ENCODE measurements around the gene GRN. TPM values are rescaled to one million over a fixed set of nuclear protein-coding genes. Genes with fewer than 3 reads are reported as not detected.

GRN gene
- total and polyA plus RNA-seq, 9 of the 15 experiments (the other 6 are each of a cell fraction or from before 2014, with no cell fraction given), result 5.4 to 75.3 (median 20.7) TPM

GRCh38 chr17:44360826-44361225 lies 15.7 kb downstream of the GRN start:
- intact Hi-C loops (cut with micrococcal nuclease), result no loop called here
- H3K36me3 ChIP-seq (ENCODE audit: control insufficient read depth, insufficient read depth, low read length), result no peaks in the 10 kb centered on the region
- H2AFZ ChIP-seq (ENCODE audit: low read depth, low read length), result no peak overlapping the region
- DNase-seq (ENCODE audit: extremely low read depth in 1 of 4, low spot score in 3 of 4) (peak in 3 of 4 experiments; percentile 38 to 65 (median 58)), ATAC-seq (no peak), FAIRE-seq (no peak)
- no peaks in the 10 kb centered on the region for H3K27me3 ChIP-seq (ENCODE audit: control insufficient read depth in 2 of 2, insufficient read depth in 2 of 2, low read length in 2 of 2)
- H3K9me1 ChIP-seq (ENCODE audit: control insufficient read depth, insufficient read depth, low read length), result no peaks in the 10 kb centered on the region
- no peak overlapping the region; a peak in 1 of 4 replicates for H3K9ac ChIP-seq (ENCODE audit: insufficient read depth in 1 of 2, low read depth in 2 of 2, low read length in 2 of 2)
- peaks cover 9% of the 10 kb centered on the region for H4K20me1 ChIP-seq (replicated peaks; ENCODE audit: control insufficient read depth, insufficient read depth, low read length)
- H3K79me2 ChIP-seq (ENCODE audit: control insufficient read depth, insufficient read depth, low read length), result no peaks in the 10 kb centered on the region
- H3K9me3 ChIP-seq (replicated peaks; ENCODE audit: control insufficient read depth, insufficient read depth, low read depth, low read length), result no peaks in the 10 kb centered on the region
- TF ChIP-seq ZNF583 (CRISPR knock-in tag; IDR thresholded peaks at IDR 0.05) (no peak), VEZF1 (CRISPR knock-in tag; IDR thresholded peaks at IDR 0.05) (peak; percentile 57), RFX1 (IDR thresholded peaks at IDR 0.05) (peak; percentile 92), ZNF143 (CRISPR knock-in tag; IDR thresholded peaks at IDR 0.05) (0 out of 2 replicates have a peak, but pooled peaks have one; percentile 9), TFAP4 (CRISPR knock-in tag; IDR thresholded peaks at IDR 0.05; ENCODE audit: borderline replicate concordance) (peak; percentile 90), ZNF592 (IDR thresholded peaks at IDR 0.05) (no peak)
- no TSS peak for BruUV-seq (replicated peaks)
- CTCF ChIA-PET (ENCODE audit: low intra/inter-chr PET ratio), result no interaction called here
- WGBS (ENCODE audit: insufficient coverage, low coverage, missing lambda C conversion rate), result 20% methylated on average over 3 of the region's 5 CpGs
- no peak overlapping the region for H3K27ac ChIP-seq (ENCODE audit: extremely low read depth, low read depth, low read length)
- H3K4me3 ChIP-seq, result no peak overlapping the region
- H3K4me2 ChIP-seq (ENCODE audit: insufficient read depth, low read length), result no peak overlapping the region
- H3K4me1 ChIP-seq (replicated peaks in 1 of 2; ENCODE audit: control insufficient read depth in 2 of 2, insufficient read depth in 2 of 2, low read length in 2 of 2), result peaks cover 0 to 35% of the 10 kb centered on the region in 2 experiments; a peak in 3 of 5 replicates
- in situ Hi-C loops (cut with MboI), result no loop called here
- POLR2A ChIA-PET, result interaction anchor here (0.6 to 2.4 kb wide), 3 partner anchors 9 to 147 kb away, joined by 3 to 15 read pairs (median 4); no protein-coding TSS in a partner anchor

Measured in K562 (cell line).